Embryonic facial prominence (tissue), 1 donor: ENCODE results near the gene HSP90AB1.

Experiments used
- DNase-seq: peaks from one replicate; pipeline ENCODE4 v3.0.0-alpha.2; 2016; ENCODE audit errors: extremely low spot score

Gene HSP90AB1

DNA sequence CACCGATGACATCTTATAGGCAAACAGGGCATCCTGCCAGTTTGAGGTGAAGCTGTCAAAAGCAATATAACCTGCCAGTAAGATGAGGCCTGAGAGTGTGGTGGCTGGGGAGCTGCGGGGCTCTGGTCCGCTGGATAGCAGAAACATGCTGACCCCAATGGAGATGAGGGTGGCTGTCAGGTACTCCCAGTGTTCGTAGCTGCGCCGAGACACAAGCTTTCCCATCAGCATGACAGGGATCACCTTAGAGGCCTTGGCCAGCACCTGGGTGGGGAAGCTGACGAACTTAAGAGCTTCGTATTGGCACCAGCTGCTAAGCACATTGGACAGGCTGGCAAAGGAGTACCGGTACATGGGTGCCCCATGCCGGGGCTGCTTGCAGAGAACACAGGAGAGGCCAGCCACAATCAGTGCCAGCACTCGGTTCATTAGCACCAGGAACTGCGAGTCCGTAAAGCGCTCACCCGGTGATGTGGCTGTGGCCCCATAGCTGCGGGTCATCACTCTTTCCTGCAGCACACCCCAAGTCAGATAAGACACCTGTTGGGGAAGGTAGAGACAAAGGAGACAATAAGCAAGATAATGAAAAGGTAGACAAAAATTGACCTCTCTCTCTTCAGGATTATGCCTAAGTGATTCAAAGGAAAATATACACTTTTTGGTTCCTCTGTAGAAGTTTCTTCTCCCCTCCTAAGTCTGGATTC is 8.4 kb downstream of the HSP90AB1 start:
- DNase-seq: no peak

DNA sequence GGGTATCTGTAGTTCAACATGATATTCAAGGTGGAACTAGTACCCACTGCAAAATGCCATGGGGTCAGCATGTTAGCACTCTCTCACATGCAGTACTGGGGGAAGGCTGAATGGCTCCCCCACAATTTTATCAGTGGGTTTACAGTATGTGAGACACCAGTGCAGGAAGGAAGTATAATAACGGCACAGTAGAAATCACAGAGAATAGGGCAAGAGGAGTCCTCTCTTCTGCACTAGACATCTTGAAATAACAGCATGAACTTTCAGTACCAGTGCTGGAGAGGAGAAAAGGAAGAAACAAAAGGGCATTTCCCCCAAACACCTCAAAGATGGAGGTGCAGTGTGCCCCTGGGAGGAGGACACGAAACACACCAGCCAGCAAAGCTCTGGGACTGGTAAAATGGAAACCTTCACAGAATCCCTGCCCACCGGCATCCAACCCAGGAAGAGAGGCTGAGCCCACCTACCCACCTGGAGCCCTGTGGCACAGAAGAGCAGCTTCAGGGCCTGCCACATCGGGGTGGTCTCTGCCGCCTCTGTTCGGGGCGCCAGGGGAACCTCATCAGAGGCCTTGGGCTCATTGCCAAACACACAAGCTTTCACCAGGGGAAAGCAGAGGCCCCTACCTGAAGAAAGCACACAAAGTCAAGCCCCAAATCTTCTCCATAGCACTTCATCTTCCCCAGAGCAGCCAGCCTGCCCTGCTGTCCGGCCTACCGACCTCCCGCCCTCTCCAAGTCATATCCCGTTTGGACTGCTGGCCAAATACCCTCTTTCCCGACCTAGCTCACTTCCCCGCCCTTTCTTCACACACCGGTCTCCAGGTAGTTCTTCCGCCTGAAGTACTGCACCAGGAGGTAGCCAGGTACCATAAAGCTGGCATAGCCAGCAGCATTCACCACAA is 9.2 kb downstream of the HSP90AB1 start:
- DNase-seq: no peak

DNA sequence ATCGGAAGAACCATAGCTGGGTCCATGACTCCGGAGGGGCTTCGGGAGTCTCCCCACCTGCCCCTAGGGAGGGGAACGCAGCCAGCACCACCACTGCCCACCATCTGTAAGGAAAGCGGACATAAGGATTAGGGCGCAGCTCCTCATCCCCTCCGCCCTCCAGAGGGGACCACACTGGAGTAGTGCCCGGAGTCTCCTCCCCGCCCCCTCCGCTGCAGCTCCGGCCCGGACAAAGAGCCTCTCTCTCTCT is 9.8 kb downstream of the HSP90AB1 start:
- no peak for DNase-seq

DNA sequence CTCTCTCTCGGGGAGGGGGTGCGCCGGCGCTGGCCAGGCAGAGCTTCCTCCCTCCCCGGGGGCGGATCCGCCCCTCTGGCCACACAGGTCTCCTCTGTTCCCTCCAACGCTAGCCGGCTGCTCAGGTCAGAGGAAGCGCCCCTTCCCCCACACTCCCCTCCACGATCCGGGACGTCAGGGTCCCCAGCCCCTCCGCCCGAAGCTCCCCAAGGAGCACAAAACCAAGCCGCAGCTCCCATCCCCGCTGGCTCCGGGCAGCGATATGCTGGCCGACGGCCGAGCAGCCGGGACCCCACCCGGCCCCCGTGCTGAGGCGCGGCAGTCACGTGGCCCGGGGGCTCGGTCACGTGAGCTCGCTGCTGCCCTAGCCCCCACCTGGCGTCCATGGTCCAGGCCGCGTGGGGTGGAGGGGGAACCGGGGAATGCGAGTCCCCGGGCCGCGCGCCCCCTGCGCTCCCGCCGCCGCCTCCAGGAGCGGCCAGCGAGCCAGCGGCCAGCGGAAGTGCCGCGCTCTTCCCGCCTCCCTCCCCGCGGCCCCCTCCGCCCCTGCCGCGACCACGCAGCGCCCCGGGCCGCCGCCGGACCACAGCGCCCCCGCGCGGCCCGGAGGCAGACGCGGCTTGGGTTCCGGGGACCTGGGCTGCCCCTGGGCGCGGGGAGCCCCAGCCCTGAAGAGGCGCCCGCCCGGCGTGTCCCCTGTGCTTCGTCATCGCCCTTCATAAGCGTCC is 10.3 kb downstream of the HSP90AB1 start, which contains the start of gene SLC35B2:
SLC35B2 (minus strand) TSS at position 504 of the 728 bp plus-strand sequence; CDS start at position 386, 118 bp downstream.
- no peak for DNase-seq

DNA sequence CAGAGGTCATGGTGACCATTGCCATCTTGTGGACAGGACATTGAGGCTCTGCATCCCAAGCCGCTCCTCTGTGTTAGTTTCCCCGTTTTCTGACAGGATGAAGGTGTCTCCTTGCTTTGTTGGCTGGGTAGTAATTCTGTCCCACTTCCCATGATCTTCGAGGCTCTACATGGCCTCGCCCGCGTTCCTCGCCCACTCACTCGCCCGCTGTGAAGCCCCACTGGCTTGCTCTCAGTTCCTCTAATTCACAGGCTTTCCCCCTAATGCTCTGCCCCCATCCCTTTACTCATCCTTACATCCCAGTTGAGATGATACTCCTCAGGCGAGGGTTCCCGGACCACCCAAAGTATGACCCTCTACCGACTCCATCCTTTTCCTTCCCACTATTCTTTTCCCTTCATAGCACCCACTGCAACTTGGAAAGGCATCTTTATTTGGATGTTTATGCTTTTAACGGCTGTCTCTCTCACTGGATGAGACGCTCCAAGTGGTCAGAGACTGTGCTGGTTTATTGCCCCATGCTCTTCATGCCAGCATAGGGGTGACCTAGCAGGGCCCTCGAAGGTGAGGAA is 10.9 kb downstream of the HSP90AB1 start:
- DNase-seq: no peak

DNA sequence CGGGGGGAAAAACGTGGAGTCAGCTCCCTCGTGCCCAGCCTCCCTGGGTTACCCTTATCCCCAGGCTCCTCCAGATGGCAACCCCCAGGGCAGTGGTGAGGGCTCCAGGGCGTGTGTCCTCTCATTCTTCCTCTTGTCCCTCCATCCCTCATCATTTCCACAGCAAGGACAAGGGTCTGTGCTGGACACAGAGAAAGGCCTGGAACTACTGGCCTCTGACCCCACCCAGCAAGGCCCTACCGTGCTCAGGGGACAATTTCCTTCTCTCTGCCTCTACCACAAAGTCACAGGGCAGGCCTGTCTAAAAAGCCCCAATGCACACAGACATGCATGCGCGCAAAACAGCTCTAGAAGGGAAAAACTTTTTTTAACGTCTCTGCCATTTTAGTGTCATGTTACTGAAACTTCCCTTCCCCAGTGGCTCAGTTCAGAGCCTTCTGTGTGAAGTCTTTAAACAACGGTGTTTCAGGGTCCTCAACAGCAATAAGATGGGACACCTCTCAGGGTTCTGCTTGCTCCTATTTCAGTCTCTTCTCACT is 11.5 kb downstream of the HSP90AB1 start:
- DNase-seq: no peak

DNA sequence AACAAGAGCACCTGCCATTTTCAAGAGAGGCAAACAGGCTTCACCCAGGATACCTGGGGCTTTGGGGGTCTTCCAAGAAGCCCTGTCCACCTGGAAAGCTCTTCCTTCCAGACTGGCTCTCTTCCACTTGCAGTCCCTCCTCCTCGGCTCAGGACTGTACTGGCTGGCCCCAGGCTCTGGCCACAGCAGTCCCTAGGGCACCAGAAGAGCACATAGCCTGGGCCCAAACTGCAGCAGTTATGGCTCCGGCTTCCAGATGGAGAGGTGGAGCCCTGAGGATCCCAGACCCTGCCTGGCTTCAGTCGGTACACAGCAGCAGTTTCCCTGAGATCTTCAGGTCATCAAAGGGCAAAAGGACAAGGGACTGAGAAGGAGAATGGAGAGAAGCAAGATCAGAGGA is 12.0 kb downstream of the HSP90AB1 start:
- DNase-seq: no peak

DNA sequence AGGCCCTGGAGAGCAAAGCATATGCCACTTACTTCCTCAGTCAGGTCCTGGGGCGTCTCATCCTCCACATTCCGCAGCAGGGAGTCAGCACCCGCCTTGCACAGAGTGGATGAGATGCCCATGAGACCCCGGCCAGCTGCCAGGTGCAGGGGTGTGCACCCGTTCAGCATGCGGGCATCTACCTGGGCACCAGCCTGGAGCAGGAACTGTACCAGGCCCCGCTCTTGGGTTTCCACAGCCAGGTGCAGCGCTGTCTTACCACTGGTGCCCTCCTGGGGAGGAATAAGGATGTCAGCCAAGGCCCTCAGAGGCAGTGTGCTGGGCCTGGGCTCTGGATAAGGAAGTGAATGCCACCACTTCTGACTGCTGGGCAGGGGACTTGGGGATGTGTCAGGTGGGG is 13.1 kb downstream of the HSP90AB1 start:
- DNase-seq: no peak

DNA sequence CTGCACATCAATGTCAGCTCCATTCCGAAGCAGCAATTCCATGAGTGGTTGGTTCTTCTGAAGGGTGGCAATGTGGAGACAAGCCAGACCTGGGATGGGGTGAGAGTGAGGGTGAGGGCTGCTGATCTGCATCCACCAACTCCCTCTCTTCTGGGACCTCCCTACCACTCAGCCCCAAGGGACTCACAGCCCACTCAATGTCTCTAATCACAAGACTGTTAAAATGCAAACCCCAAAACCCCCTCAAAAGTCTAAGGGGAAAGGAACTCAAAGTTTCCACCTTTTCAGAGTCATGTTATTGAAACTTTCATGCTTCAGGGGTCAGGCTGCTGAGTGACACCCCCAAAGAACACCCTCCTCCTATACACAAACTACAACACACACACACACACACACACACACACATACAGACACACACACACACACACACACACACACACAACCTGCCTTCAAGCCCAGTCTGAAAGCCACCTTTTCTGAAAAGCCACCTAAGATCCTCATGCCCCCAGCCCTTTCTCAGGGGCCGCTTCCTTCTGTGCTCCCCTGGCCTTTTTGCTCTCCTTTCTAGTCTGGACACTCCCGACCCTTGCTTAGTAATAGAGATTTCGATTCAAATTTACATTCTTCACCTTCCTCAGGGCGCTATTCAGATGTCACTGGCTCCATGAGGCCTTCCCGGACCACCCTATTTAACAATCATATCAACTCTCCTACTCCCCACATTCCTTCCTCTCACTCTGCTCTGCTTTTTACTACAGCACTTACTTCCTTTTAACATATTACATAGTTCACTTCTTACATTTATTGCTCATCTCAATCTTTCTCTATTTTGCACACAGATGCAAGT is 13.8 kb downstream of the HSP90AB1 start:
- DNase-seq: no peak

DNA sequence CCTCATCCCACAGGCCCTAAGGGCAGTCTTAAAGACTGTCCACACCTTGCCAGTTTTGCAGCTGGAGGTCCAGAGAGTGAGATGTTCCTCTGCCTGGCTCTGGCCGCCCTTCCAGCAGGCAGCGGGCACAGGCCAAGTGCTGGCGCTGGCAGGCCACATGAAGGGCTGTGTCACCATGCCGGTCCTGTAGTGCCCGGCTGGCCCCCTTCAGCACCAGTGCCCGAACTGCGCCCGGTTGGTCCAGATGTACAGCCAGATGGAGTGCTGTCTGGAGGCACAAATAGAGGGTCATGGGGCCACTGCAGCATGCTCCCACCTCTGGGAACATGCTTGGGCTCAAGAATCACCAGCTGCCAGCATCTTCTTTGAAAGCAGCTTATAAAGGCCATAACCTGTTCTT is 14.7 kb downstream of the HSP90AB1 start:
- DNase-seq: no peak

DNA sequence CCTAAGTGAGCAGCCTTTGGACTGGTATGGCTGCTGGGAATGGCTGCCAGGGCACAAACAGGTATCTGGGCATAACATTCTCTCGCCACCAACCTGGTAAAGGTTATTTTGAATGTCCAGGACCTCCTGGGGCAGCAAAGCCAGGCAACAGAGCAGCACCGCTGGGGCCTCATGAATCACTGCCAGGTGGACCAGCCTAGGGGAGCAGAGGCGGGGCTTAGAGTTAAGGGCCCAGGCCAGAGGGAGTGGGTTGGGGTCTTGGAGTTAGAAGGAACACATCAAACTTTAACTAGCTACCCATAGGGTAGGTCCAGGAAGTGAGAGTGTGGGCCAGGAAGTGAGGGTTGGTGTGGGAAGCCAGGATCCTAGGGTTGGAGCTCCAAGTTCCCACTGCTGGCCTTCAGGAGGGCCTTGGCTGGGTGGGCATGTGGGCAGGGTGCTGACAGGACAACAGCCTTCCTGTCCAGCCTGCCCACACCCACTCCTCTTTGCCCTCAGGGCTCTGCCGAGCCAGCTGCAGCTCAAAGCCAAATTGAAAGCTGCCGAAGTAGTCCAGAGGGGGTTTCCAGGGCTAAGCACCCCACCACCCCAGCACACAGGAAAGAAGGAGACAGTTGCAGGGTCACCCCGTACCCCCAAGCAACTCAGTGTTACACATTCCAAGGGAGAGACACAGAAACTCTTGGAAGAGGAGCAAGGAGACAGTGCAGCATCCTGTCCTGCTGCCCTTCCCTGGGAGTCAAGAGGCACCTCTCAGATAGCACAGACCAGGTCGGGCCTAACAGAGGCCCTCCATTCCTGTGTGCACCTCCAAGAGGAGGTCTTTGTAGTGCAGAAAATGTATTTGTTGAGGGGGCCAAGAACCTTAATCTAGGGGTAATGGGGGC is 15.8 kb downstream of the HSP90AB1 start:
- no peak for DNase-seq

DNA sequence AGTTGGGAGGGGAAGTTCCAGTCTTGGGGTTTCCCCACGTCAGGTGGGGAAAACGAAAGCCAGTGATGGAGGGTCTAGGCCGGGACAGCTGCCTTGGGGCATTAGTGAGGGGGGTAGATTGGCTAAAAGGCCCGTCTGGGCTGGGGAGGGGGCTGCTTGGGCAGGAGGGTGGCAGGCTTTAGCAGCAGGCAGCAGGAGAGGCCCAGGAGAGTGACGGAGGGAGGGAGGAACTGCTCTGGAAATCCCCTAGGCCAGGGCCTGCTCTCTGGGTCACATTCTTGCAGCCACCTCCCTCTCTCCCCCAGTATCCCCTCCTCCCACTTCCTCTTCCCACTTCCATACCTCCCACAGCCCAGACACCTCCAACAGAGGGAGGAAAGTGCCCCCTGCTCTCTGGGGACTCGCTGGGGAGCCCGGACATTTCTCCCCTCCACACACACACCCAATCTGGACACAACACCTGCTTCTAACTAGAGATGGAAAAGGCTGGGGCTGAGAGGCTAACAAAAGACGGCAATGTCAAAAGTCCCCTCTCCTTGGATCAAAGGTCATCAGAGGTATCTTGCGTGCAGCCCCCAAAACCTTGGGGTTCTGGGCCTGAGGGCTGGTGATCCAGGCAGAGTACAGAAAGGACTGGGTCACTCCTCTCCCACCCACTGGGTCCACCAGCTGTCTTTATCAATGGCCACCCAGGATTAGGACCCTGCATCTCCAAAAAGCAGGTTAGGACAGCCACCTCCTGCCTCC is 16.6 kb downstream of the HSP90AB1 start:
- DNase-seq: no peak

DNA sequence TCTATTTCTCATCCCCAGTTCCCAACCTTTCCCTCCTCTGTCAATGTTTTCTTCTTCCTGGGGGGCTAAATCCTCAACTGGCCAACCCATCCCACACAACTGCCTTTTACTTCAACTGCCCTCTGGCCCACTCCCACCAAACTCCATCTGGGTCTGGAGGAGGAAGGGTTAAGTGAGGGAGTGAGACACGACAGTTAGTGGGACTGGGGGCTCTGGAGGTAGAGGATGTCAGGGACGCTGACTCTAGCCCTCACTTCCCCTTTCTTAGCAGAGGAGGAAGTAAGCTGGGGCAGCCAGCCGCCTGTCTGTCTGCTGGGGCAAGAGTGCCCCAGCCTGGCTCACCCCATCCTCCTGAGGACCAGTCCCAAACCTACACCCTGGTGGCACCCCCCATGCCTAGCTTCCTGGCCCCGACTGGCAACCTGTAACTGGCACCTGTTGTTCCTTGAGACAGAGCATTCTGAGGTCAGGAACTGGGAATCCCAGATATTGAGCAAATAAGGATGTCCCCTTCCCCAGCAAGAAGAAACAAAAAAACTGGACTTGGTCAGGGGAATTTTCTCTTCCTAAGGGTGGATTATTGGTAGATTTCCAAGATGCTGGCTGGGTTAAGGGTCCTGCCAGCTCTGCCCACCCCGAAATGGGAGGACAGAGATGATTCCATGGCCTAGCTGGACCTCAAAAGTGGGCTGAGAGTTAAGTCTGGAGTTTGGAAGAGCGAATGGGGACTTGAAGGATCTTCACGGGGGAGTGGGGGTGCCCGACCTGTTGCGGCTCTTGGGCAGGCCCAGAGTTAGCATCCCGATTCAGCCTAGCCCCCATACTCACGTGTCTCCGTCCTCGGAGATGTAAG is 17.5 kb downstream of the HSP90AB1 start:
- DNase-seq: no peak

DNA sequence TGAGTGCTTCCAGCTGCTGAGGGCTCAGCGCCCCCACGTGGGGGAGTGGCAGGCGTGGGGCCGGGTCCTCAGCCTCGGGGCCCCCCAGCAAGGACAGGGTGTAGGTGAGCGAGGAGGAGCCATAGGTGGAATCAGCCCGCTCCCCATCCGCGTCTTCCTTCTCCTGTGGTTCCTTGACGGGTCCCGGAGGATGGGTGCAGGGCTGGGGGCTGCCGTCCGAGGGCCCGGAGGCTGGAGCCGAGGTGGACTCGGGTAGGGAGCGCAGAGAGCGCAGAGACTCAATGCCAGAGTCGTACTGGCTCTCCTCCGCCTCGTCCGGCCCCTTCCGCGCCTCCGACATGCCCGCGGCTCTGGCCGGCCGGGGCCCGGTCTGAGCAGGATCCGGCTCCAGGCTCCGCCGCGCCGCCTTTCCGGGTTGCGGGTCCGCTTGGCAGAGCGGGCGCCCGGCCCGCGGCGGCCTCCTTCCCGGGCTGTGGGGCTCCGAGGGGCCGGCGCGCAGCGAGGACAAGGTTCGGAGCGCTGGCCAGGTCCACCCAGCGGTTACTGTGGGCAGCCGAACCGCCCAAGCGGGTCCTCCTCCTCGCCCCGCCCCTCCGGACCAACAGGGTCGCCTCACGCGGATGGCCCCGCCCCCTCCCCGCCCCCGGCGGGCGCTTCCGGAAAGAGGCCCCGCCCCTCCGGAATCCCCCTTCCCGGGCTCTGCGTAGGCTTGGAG is 18.3 kb downstream of the HSP90AB1 start, which contains the start of gene NFKBIE:
NFKBIE (minus strand) TSS at position 545 of the 715 bp plus-strand sequence; CDS start at position 340, 205 bp downstream.
- peak; percentile 78 for DNase-seq

DNA sequence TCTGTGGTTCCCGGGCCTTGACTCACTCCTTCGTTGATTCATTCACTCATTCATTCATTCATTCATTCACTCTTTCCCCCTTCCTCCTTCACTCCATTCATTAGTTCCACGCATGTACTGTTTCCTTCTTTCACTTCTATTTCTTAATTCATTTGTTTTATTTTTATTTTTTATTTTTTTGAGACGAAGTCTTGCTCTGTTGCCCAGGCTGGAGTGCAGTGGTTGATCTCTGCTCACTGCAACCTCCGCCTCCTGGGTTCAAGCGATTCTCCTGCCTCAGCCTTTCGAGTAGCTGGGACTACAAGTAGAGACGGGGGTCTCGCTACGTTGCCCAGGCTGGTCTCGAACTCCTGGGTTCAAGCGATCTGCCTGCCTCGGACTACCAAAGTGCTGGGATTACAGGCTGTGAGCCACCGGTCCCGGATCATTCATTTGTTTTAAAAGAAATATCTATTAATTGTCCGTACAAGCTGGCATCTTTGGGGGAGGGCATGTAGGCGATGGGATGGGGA is 18.9 kb downstream of the HSP90AB1 start:
- DNase-seq: no peak

DNA sequence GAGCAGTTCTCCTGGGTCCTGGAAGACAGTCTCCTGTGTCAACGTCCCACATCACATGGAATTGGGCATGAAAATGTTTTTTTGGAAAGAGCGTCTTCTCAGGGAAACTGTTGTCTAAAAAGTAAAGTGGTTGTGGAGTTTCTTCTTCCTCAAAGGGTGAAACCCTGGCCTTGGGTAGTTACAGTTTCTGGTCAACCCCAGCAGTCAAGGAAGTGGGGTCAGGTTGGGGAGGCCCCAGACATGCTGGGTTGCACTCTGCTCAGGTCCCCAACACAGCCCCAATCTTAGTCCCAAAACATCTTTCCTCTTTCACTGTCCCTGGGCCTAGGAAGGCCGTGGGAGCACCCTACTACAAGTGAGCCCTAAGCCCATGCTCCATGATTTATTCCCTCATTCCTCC is 19.4 kb downstream of the HSP90AB1 start:
- DNase-seq: no peak

DNA sequence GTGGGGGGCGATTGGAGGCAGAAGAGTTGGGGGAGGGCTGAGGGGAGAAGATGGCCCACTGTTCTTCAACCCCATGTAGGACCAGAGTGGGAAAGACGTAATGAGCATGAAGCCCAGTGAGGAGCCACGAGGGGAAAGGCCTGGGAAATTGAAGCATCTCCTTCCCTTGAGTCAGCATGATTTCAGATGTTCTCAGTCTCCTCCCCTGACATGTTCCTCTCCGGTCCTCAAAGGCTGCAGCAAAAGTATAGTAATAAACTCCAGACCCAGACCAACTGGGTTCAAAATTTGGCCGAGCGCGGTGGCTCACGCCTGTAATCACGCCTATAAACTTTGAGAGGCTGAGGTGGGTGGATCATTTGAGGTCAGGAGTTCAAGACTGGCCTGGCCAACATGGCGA is 20.4 kb downstream of the HSP90AB1 start:
- no peak for DNase-seq
